Vagina (tissue), 2 donors: ENCODE measurements around the gene MIEF1.

Experiments
- CTCF ChIP-seq, 3 experiments: fragments of 450-650 bp in 2 of 3; fragments of 200-600 bp in 1 of 3; sonication (generic) in 1 of 3; IDR thresholded peaks; one replicate each; pipeline ENCODE4 v1.5.1; 2017 to 2019; ENCODE audit warnings: antibody characterized with exemption in 3 of 3, mild to moderate bottlenecking in 2 of 3, moderate library complexity in 2 of 3
- POLR2AphosphoS5 ChIP-seq, 2 donors: sonication (generic); formaldehyde crosslinking; IDR thresholded peaks; one replicate each; pipeline ENCODE4 v1.9.0; 2017; ENCODE audit warnings: antibody characterized with exemption in 2 of 2, mild to moderate bottlenecking in 2 of 2, low read depth in 1 of 2; ENCODE audit not compliant: insufficient read depth in 1 of 2

GRCh38 chr22:39491696-39492095 is 10.4 kb upstream of the MIEF1 start:
- TF ChIP-seq CTCF (IDR thresholded peaks at IDR 0.05) (no peak), POLR2AphosphoS5 (IDR thresholded peaks at IDR 0.05; ENCODE audit: insufficient read depth in 1 of 2, low read depth in 1 of 2) (no peak)
